ENCODE data around the gene NACC2.

Gene NACC2

DNA sequence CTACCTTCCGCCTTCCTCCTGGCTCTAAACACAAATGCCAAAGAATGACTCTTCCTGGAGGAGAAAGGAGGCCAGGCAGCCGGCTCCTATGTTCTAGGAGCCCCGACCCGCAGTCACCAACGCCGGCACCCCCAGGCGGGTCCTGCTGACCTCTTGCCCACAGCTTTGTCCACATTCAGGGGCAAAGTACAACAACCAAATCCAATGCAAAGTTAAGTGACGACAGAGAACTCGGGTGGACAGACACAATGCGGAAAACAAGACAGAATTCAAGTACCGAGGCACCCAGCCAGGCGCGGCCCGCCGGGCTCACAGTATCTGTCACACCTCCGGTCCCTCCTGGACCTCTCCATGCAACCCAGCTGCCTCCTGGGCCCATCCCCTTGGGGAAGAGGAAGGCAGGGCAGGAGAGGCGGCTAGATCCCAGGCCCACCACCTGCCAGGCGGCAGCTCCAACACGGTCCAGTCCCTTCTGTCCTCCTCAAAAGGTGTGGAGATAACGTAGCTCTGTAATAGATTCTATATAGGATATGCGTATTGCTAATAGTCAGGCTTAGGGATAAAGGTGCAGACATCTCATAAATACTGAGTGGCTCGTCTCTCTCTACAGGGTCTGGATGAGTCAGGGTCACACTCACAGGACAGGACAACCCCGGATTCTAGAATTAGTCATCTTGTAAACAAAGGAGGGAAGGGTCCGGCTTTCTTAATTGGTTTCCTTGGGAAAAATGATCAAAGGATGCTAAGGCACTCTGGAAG lies 87.0 kb downstream of the NACC2 start:
- DNase-seq, result no peak

DNA sequence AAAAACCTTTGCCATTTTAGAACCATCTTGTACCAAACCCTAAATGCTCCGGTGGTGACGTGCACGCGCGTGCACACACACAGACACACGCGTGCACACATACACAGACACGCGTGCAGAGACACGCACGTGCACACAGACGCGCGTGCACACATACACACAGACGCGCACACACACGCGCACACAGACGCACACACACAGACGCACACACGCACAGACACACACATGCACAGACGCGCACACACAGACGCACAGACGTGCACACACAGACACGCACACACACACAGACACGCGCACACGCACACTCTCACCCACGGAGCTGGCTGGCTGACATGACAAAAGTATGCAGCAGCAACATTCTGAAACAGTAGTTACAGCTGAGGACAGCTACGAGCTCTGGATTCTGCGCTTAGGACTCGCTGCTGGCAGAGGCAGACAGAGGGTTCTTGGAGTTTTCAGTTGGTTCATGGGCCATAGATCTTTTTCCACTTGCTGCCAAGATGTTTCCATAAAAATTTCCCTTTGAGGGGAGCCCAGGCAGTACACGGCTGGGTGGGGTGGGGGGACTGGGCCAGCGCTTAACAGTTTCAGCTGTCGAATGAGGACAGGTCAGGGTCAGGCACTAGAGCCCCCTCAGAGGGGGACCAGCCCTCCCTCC lies 87.7 kb downstream of the NACC2 start:
- no peak for DNase-seq

DNA sequence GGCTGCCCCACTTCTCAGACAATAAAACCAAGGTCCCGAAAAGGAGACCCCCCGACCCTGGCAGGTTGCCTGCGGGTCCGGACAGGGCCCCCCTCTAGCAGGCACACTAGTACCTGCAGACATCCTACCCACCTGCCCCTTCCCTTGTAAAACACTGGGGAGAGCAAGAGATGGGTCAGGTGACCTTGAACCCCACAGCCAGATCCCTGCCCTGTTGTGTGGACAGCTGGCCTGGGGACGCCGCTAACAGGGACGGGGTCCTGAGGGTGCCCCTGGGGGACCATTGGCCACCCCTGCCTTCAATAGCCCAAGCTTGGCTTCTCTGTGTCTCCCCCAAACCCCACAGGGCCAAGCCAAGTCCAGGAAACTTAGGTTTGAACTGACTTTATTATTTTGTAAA lies 88.9 kb downstream of the NACC2 start:
- no peak for DNase-seq

DNA sequence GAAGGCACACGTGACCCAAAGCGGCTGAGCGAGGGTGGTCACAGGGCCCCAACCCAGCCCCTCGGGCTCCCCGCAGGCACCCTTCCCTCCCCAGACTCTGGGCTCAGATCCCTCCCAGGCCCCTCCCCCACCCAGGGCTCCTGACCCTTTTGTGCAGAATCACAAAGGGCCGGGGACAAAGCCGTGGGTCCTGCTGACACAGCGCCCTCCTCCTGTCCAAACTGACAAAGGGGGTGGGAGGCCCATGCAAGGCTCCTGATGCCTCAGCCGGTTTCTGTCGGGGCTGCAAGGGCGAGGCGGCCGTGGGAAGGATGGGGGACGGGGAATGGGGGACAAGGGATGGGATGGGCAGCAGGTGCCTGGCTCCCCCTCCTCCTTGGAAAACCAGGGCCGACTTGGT lies 90.4 kb downstream of the NACC2 start:
- DNase-seq, result no peak

DNA sequence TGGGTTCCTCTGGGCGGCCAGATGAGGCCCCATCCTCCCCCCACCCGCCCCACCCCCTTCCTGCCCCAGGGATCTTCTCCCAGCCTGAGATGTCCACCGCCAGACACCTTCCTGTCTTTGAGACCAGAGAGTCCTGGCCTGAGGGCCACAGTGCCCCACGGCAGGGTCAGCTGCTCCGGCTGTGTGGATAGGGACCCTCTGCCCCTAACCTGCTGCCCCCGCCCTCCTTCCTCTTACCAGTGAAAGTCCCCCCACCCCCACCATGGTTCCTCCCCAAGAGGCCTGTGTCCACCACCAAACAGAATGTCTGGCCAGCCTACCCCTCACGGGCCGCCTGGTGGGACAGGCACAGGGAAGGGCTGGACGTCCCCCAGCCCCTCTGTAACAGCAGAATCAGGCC lies 90.9 kb downstream of the NACC2 start:
- DNase-seq, result no peak

DNA sequence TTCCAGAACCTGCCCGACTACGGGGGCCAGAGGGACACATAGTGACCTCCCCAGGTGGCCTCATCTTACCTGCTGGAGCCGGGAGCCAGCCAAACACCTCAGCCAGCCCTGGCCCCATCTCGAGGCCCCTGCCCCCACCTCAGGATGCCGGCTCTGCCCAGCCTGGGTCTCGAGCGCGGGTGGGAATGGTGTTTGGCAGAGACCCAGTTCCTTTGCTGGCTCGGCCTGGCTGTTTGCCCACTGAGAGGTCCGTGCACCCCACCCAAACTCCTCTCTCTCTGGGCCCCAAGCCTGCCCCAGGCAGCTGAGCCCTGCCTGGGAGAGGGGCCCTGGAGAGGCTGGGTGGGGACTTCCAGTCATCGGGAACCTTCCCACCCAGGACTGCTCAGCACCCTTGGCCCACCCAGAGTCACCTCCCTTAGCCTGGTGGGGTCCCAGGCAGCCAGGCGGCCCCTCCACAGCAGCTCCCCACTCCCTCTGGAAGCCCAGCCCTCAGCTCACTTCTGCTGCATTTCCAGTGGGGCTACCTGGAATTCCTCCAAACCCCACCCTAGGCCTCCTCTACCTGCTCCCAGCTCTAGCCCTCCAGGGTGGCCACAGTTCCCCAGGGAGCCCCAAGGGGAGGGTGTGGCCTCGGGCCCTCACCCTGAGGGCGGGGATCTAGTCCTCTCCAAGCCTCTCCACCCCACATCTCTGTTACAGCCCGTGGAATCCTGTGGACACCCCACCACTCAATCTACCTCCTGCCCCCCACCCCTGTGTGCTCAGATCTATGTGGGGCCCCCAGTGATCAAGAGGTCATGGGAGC lies 91.5 kb downstream of the NACC2 start:
- no peak for DNase-seq

DNA sequence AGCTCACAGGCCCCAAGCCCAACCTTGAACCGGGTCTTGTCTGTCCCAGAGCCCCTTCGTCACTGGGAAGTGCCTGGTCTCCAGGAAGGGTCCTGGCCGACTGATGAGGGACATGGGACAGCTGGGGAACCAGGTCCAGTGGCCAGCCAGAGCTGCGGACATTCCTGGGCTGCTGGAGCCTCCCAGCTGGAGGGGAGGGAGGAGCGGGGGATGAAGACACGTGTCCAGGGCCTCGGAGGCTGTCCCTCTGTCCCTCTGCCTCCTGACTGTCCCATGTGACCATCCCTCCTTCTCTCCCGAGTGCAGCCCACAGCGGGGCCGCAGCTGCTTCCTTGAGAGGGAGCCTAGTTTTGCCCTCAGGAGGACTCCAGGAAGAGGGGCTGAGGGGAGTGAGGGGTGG lies 92.2 kb downstream of the NACC2 start:
- no peak for DNase-seq

DNA sequence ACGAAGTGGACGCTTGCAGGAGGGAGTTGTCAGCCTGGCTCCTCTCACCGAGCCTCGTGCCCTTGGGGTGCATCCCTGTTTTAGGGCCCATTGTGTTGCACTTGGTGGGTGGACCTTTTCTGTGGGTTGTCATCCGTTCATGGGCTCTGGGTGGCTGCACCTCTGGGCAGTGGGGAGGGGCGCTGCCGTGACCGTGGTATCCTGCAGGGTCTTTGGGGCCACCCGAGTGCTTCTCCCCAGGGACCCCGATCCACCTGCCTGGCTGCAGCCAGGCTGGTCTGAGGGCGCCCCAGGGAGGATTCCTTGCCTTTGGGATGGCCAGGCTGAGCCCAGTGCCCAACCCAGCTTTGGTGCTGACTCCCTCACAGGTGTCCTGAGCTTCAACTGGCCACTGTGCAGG lies 92.9 kb downstream of the NACC2 start:
- no peak for DNase-seq

DNA sequence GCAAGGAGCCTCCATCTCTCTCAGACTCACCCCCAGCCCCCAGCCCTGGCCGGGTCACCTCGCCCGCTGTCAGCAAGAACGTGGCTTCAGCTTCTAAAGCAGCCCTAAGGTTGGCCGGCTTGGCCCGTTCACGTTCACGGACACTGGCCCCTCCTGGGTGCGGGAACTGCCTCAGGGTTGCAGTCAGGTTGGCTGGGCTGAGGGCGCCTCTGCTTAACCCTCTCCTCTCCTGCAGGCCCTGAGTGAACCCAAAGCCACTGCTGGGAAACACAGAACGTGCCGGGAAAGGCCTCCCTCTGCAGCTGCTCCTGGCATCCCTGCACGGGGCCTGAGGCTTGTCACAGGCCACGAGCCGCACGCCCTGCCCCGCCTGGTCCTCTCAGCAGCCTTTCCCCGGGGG lies 93.9 kb downstream of the NACC2 start:
- no peak for DNase-seq

GRCh38 chr9:135998410-135999071 lies 96.5 kb downstream of the NACC2 start:
- no peak for DNase-seq

GRCh38 chr9:135998016-135998380 lies 97.1 kb downstream of the NACC2 start:
- DNase-seq, result no peak

- DNase-seq, result no peak
Measured at GRCh38 chr9:135997090-135998015, 97.7 kb downstream of the NACC2 start.

DNA sequence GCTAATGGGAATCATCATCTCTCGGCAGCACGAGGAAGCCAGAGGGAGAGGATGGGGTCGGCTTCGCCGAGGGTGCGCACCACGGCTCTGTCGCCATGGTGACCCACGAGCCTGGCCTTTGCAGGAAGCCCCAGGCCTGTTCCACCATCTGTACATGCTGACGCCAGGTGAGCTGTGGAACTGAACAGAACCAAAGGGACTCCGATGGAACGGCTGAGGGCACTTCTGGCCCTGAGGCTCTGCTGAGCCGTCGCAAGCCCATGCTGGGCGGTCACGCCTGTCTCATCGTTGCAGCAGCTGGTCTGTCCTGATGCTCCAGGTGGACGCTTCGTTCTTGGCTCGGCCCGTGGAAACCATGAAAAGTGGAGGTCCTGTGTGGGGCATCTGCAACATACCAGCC lies 99.3 kb downstream of the NACC2 start:
- DNase-seq, result no peak

DNA sequence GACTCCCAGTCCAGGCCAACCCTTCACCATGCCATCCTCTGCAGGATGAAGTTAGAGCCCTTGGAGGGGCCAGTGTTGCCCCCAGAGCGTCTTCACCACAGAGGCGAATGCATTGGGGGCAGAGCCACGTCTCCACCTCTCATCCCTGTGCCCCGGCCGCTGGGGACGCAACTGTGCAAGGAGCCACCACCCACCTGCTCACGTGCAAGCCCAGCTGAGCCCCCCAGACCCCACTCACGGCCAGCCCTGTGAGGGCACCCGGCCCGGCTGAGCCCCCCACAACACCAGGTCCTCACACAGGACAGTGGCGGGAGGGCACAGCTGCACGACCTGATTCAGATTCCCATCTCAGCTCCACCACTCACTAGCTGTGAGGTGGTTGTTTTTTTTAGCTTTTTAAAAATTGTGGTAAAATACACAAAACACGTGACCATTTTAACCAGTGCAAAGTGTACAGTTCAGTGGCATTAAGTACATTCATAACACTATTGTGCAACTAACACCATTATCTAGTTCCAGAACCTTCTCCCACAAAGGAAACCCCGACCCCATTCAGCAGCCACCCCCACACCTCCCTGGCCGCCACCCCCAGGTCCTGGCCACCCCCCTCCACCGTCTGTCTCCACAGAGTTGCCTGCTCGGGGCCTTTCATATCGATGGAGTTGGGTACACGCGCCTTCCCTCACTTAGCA lies 100.4 kb downstream of the NACC2 start:
- no peak for DNase-seq

DNA sequence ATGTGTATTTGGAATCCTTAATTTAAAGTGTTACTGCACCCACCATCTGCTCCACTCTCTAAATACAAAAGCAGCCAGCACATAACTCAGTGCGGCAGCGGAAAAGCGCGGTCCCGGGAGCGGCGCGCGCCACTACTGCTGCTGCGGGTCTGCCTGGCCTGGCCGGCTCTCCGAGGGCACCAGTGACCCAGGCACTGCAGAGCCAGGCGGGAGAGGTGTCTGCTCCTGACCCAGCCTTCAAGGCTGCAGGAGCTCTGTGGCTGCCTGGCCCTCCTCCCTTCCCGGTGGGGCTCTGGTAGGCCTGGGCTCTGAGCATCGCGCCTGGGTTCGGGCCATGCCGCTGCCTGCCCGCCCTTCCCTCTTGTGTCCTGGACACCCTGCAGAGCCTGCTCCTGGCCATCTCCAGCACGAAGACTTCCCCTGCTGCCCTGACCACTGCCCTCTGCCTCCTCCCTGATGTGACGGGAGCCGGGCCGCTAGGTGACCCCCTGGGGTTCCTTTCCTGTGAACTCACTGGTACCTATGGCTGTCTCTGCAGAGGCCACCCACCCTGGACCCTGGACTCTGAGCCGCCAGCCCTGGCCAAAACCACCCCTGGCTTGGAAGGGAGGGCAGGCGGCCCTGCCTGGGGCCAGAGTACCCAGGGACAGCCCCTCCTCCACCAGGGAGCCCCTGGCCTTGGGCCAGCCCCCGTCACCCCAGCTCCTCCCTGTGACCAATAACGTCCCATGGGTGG lies 101.2 kb downstream of the NACC2 start:
- DNase-seq, result no peak

DNA sequence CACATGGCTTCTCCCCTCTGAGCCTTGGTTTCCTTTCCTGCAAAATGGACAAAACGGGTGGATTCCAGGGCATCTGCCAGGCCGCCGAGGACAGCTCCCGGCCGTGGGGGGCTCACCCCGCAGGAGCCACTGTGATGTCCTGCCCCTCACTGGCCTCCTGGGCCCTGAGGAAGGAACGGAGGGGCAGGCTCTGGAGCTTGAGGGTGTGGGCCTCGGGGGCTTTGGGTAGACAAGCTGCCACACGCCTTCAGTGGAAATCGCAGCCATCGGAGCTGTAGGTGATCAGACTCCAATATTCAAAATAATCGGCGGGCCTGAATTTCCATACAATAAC lies 101.7 kb downstream of the NACC2 start:
- no peak for DNase-seq

DNA sequence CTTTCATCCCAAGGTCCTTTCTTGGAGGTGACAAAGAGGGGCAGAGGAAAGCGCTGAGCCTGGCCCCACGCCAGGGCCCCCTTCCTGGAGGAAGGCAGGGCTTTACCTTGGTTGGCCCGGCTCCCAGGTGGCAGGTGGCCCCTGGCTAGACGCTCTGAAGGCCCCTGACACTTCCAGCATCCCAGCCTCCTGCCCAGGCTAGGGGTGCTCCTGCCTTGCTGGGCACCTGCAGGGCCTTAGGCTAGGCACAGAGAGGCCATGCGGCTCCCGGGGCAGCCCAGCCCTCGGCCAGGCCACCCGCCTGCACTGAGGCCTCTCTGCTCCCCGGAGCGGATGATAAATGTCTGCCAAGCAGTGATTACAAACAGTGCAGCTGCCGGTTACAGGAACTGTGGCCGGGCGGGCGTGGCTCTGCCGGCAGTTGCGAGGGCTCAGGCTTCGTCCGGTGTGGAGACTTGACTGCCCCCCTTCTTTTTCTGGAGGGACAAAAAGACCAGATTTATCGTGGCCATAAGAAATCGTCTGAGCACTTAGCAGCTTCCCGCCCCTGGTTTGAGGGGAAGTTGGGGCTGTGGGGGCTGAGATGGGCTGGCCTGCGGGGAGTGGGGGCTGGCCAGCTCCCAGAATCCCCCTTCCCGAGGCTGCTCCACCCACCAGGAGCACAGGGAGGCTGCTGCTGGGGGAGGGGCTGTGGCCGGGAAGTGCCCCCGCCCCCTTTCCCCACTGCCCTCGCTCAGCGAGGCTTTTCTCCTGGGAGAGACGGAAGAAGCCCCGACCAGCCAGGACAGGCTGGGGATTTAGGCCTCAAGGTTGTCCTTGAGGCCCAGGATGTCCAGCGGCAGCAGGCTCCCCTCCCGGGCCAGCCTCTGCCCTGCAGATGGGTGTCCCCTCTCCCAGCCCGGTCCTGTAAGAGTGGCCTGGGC lies 102.3 kb downstream of the NACC2 start:
- DNase-seq, result peak; percentile 24

GRCh38 chr9:135991771-135992170 lies 103.3 kb downstream of the NACC2 start:
- DNase-seq, result no peak

DNA sequence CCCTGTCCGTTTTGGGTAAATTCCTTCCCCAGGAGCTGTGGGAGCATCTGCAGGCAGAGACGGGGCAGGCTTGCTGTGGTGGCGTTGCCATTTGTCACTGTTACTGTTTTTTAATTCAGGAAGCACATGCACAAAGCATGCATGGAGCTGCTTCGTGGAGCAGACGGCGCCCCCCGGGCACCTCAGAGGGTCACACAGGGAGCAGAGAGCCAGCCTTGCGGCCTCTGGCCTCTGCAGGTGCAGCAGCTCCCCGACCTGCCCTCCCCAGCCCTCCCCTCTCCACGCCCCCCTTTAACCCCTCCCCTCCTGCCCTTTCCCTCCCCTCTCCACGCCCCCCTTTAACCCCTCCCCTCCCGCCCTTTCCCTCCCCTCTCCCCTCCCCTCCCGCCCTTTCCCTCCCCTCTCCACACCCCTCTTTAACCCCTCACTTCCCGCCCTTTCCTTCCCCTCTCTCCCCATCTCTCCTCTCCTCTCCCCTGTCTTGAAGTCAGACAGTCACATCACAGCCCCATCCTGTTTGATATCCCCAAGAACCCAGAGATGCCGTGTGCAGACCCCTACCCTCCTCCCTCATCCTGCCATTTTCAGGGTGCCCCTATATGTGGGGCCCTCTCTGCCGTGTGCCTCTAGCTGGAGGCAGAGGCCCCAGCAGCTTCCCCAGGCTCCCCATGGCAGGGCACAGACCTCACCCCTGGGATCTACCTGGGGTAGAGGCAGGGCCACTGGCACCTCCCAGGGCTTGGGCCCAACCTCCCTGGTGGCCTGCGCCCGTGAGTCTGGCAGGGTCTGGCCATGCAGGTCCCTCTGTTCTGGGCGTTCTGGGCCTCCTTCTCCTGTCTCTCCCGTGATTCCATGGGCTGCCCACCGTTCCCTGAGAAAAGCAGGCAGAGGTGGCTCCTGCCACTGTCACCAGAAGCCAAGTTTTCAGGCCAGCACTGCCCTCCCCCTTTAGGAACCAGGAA lies 104.3 kb downstream of the NACC2 start:
- DNase-seq, result peak; percentile 34
